Measurements from ENCODE around the gene SLC43A3.

DNA sequence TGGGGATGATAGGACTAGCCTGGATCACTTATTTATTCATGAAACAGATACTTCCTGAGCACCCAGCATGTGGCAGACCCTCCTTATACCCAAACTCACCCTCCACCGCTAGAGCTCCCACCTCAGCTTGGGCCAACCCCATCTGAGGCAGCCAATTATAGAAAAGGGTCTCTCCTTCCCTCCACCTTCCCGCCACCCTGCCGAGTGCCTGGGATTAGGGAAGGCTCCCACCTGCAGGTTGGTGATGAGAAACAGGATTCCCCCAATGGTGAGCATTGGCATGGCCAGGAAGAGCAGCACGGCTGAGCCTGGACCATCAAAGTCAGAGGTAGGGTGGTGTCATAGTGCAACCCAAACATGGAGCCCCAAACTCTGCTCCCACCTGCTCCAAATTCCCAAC, 5.9 kb downstream of the SLC43A3 start:
- TF ChIP-seq POLR2A (IDR thresholded peaks at IDR 0.05) (no peak), POLR2AphosphoS5 (IDR thresholded peaks at IDR 0.05) (no peak)
- TF ChIP-seq, protein P1, sequence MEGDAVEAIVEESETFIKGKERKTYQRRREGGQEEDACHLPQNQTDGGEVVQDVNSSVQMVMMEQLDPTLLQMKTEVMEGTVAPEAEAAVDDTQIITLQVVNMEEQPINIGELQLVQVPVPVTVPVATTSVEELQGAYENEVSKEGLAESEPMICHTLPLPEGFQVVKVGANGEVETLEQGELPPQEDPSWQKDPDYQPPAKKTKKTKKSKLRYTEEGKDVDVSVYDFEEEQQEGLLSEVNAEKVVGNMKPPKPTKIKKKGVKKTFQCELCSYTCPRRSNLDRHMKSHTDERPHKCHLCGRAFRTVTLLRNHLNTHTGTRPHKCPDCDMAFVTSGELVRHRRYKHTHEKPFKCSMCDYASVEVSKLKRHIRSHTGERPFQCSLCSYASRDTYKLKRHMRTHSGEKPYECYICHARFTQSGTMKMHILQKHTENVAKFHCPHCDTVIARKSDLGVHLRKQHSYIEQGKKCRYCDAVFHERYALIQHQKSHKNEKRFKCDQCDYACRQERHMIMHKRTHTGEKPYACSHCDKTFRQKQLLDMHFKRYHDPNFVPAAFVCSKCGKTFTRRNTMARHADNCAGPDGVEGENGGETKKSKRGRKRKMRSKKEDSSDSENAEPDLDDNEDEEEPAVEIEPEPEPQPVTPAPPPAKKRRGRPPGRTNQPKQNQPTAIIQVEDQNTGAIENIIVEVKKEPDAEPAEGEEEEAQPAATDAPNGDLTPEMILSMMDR (IDR thresholded peaks at IDR 0.05): no peak
